Measurements from ENCODE around the gene MARK1. TPM values are rescaled to one million over a fixed set of nuclear protein-coding genes. Genes with fewer than 3 reads are reported as not detected.

MARK1 gene
- total and polyA plus RNA-seq, 9 of the 15 experiments (the other 6 are each of a cell fraction or from before 2014, with no cell fraction given): not detected

GRCh38 chr1:220711056-220711809 is 183.3 kb downstream of the MARK1 start:
- Histone ChIP-seq H3K4me1 (replicated peaks in 1 of 2; ENCODE audit: control insufficient read depth in 2 of 2, insufficient read depth in 2 of 2, low read length in 2 of 2) (no peaks in the 10 kb centered on the region), H3K79me2 (ENCODE audit: control insufficient read depth, insufficient read depth, low read length) (no peaks in the 10 kb centered on the region), H3K4me3 (no peak overlapping the region), H2AFZ (ENCODE audit: low read depth, low read length) (no peak overlapping the region), H3K9me1 (ENCODE audit: control insufficient read depth, insufficient read depth, low read length) (no peaks in the 10 kb centered on the region), H3K9me3 (replicated peaks; ENCODE audit: control insufficient read depth, insufficient read depth, low read depth, low read length) (no peaks in the 10 kb centered on the region), H4K20me1 (replicated peaks; ENCODE audit: control insufficient read depth, insufficient read depth, low read length) (no peaks in the 10 kb centered on the region), H3K9ac (ENCODE audit: insufficient read depth in 1 of 2, low read depth in 2 of 2, low read length in 2 of 2) (no peak overlapping the region), H3K36me3 (ENCODE audit: control insufficient read depth, insufficient read depth, low read length) (no peaks in the 10 kb centered on the region), H3K4me2 (ENCODE audit: insufficient read depth, low read length) (no peak overlapping the region), H3K27me3 (ENCODE audit: control insufficient read depth in 2 of 2, insufficient read depth in 2 of 2, low read length in 2 of 2) (peaks cover 0 to 9% of the 10 kb centered on the region in 2 experiments; a peak in 3 of 5 replicates), H3K27ac (ENCODE audit: extremely low read depth, low read depth, low read length) (no peak overlapping the region)
- ATAC-seq (no peak; the same call in 1 of the 3 replicates), DNase-seq (ENCODE audit: extremely low read depth in 1 of 4, low spot score in 3 of 4) (no peak), FAIRE-seq (no peak)
- WGBS (ENCODE audit: insufficient coverage, low coverage, missing lambda C conversion rate): 4% methylated on average over 9 of the region's 9 CpGs
- TF ChIP-seq SPI1 (IDR thresholded peaks at IDR 0.05; ENCODE audit: borderline replicate concordance, low read depth, low read length): peak; percentile 74
- no peak for TF ChIP-seq TBP (optimal IDR thresholded peaks at IDR 0.05; ENCODE audit: low read depth, low read length)
- TF ChIP-seq TRIM24 (IDR thresholded peaks at IDR 0.05): no peak
- intact Hi-C loops (cut with micrococcal nuclease): no loop called here
- no TSS peak for BruUV-seq (replicated peaks)
- CTCF ChIA-PET (ENCODE audit: low intra/inter-chr PET ratio): no interaction called here
- POLR2A ChIA-PET: no interaction called here
- in situ Hi-C loops (cut with MboI): no loop called here

Small RNA genes lying within 50 kb of the gene (small RNA-seq; reads per million reads assigned to genes)
- gene RN7SL464P: not detected

Other genes with a start within 250 kb of the MARK1 start
- not detected in 2 replicates for gene C1orf115, start 162.2 kb downstream of the MARK1 start, total RNA-seq (2014; rRNA removed)
- gene C1orf115, start 162.2 kb downstream of the MARK1 start, total RNA-seq (2014; rRNA removed; fragmentation: Illumina TruSeq; extraction: Trizol): not detected in 2 replicates
- gene C1orf115, start 162.2 kb downstream of the MARK1 start, total RNA-seq (2015; rRNA removed; fragmentation: Illumina TruSeq; extraction: Trizol): not detected in 2 replicates
- 0.09 TPM in 1 of 2 replicates, not detected in the other for gene C1orf115, start 162.2 kb downstream of the MARK1 start, total RNA-seq (2021)
- not detected in 2 replicates for gene C1orf115, start 162.2 kb downstream of the MARK1 start, polyA plus RNA-seq (2011; rRNA removed)
- not detected in 2 replicates for gene C1orf115, start 162.2 kb downstream of the MARK1 start, polyA plus RNA-seq (2014; fragmentation: Illumina TruSeq; extraction: Trizol)
- not detected for gene C1orf115, start 162.2 kb downstream of the MARK1 start, polyA plus RNA-seq (2014; fragmentation: Nextera tagmentation; extraction: Ambion mirVana)
- gene C1orf115, start 162.2 kb downstream of the MARK1 start, polyA plus RNA-seq (2014; rRNA removed): not detected in 2 replicates
- not detected in 2 replicates for gene MTARC2, start 220.2 kb downstream of the MARK1 start, total RNA-seq (2014; rRNA removed)
- gene MTARC2, start 220.2 kb downstream of the MARK1 start, total RNA-seq (2014; rRNA removed; fragmentation: Illumina TruSeq; extraction: Trizol): not detected in 2 replicates
- not detected in 2 replicates for gene MTARC2, start 220.2 kb downstream of the MARK1 start, total RNA-seq (2015; rRNA removed; fragmentation: Illumina TruSeq; extraction: Trizol)
- gene MTARC2, start 220.2 kb downstream of the MARK1 start, total RNA-seq (2021): 0.11 and 0.35 TPM in 2 replicates
- not detected in 2 replicates for gene MTARC2, start 220.2 kb downstream of the MARK1 start, polyA plus RNA-seq (2011; rRNA removed)
- gene MTARC2, start 220.2 kb downstream of the MARK1 start, polyA plus RNA-seq (2014; fragmentation: Illumina TruSeq; extraction: Trizol): not detected in 2 replicates
- gene MTARC2, start 220.2 kb downstream of the MARK1 start, polyA plus RNA-seq (2014; fragmentation: Nextera tagmentation; extraction: Ambion mirVana): under 1 TPM in 1 of 2 experiments, not detected in 1; 0.03 TPM
- not detected in 2 replicates for gene MTARC2, start 220.2 kb downstream of the MARK1 start, polyA plus RNA-seq (2014; rRNA removed)

All from K562 (cell line).